CD4-positive, alpha-beta T cell treated with Interleukin-21 for 1 hour (primary cell): ENCODE results near the gene PEX7.
A peak's percentile ranks its signal among the peaks of the same experiment; 100 is the strongest.
"Not testable (repeated sequence)": the region's sequence is repeated elsewhere in the genome, so short reads cannot be mapped to it uniquely, and the experiment has no call there.

Source experiments
- DNase-seq: peaks from one replicate; pipeline ENCODE4 v3.0.0-alpha.2; 2020

Gene PEX7

GRCh38 chr6:136822376-136823127 is at the start of gene PEX7:
PEX7 (plus strand) TSS chr6:136822592; CDS start chr6:136822666, 74 bp downstream.
- peak; percentile 93 for DNase-seq

GRCh38 chr6:136772685-136773472 is 49.5 kb upstream of the PEX7 start:
- DNase-seq: no peak

GRCh38 chr6:136773473-136773796 is 49.0 kb upstream of the PEX7 start:
- no peak for DNase-seq

GRCh38 chr6:136774228-136775041 is 48.0 kb upstream of the PEX7 start:
- no peak for DNase-seq

GRCh38 chr6:136775081-136775480 is 47.3 kb upstream of the PEX7 start:
- no peak for DNase-seq

- DNase-seq: no peak
These were observed 46.8 kb upstream of the PEX7 start for GRCh38 chr6:136775548-136775947.

GRCh38 chr6:136777651-136778050 is 44.7 kb upstream of the PEX7 start:
- DNase-seq: no peak

GRCh38 chr6:136779682-136780081 is 42.7 kb upstream of the PEX7 start:
- no peak for DNase-seq

- DNase-seq: no peak
These were observed 41.4 kb upstream of the PEX7 start for GRCh38 chr6:136780972-136781371.

GRCh38 chr6:136782021-136782770 is 40.2 kb upstream of the PEX7 start:
- DNase-seq: no peak

- no peak for DNase-seq
These were observed 39.4 kb upstream of the PEX7 start for GRCh38 chr6:136783021-136783420.

- DNase-seq: peak; percentile 45
These were observed 38.7 kb upstream of the PEX7 start for GRCh38 chr6:136783495-136784270.

- DNase-seq: no peak
These were observed 38.1 kb upstream of the PEX7 start for GRCh38 chr6:136784271-136784664.

- peak; percentile 48 for DNase-seq
These were observed 37.3 kb upstream of the PEX7 start for GRCh38 chr6:136784910-136785746.

GRCh38 chr6:136786658-136787057 is 35.7 kb upstream of the PEX7 start:
- no peak for DNase-seq

GRCh38 chr6:136787726-136788068 is 34.7 kb upstream of the PEX7 start:
- DNase-seq: no peak

GRCh38 chr6:136788069-136788902 is 34.1 kb upstream of the PEX7 start:
- peak; percentile 79 for DNase-seq

GRCh38 chr6:136789440-136789839 is 33.0 kb upstream of the PEX7 start:
- not testable (repeated sequence) for DNase-seq

- no peak for DNase-seq
These were observed 31.7 kb upstream of the PEX7 start for GRCh38 chr6:136790411-136791295.
